DMS79 treated with DMSO at 0.1 percent for 48 hours (cell line): Measurements from ENCODE around the gene GSG1L.

Experiments used
- DNase-seq: peaks from one replicate; lab custom pipeline; 2025; lab: John Stamatoyannopoulos, UW

Gene GSG1L

GRCh38 chr16:27820646-27821345 is 242.7 kb downstream of the GSG1L start:
- no peak for DNase-seq

DNA sequence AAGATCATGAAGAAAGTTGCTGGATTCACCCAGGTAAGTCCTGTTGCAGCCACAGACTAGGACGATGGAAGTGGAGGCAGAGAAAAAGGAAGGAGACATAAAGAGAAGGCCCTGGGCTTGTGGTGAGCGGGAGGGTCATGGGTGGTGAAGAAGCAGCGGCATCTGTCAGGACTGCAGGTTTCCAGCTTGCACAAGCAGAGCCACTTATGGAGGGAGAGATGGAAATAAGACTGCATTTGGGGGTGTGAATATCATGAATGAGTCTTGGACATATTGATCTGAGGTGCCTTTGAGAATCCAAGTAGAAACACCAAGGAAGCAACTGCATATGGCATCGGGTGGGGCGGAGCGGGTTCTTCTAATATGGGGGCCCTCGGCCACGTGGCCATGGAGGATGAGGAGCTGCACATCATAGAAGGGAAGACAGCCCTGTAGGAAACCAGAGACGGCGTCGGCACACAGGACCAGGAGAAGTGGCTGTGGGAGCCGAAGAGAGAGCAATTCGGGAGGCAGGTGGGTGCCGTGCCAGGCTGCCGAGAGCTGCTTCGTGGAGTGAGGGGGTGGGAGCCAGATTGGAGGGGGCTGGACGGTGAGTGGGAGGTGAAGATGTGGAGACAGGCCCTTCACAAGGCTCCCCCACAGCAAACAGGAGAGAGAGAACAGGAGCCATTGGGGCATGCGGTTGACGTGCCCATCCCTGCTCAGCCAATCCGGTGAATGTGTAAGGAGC is 243.5 kb downstream of the GSG1L start:
- no peak for DNase-seq

- no peak for DNase-seq
These were observed 244.2 kb downstream of the GSG1L start for GRCh38 chr16:27819356-27819755.

DNA sequence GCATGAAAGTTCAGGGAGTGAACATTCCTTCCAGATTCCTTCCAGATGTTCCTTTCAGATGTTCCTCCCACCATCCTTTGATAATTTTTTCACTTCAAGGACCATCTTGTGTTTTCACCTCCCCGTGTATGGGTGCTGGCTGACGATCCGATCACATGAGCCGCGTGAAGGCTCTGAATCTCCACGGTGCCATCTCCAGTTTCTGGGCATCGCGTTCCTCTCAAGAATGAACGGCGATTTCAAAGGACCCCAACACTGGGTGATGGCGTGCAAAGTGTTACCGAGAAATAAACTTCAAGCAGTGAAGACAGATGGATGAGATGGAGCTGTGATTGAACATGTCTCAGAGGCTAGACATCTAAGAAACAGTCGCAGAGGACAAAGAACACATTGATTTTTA is 245.3 kb downstream of the GSG1L start:
- no peak for DNase-seq

DNA sequence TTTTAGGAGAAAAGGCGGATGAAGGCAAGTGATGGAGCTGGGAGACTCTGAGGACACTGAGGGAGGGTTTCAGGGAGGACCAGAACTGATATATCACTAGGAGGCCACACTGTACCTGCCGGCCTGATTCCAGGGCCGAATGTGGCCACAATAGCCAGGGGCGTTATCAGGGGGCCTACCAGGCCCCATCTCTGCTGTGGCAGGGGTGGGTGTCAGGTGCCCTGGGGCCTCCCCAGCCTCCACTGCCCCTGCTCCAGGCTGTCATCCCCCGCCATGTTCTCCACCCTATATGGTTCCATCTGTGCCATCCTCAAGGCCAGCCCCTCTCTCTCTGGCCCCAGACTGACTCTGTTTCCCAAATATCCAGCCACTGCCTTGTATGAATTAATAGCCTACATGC is 246.5 kb downstream of the GSG1L start:
- no peak for DNase-seq

GRCh38 chr16:27816561-27816960 is 247.0 kb downstream of the GSG1L start:
- DNase-seq, result no peak

DNA sequence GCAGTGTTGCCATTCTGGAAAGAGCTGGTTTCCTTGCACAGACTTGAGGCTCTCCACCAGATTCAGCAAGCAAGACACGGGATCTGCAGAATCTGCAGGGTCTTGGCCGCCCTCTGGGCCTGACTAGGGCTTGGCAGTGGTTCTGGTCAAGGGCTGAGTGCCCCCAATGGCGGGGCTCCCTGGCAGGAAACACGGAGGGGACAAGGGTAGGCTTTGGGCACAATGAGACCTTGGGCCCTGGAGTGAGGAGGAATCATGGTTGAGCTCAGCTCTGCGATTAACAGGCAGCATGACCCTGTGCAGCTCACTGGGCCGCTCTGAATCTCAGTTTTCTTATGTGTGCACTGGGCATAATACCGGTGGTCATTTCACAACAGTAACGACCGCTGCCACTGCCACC is 249.9 kb downstream of the GSG1L start:
- no peak for DNase-seq

GRCh38 chr16:27811881-27812280 is 251.6 kb downstream of the GSG1L start:
- no peak for DNase-seq

- DNase-seq, result no peak
These were observed 256.5 kb downstream of the GSG1L start for GRCh38 chr16:27806986-27807385.

GRCh38 chr16:27806388-27806787 is 257.1 kb downstream of the GSG1L start:
- no peak for DNase-seq

GRCh38 chr16:27805828-27806351 is 257.6 kb downstream of the GSG1L start:
- DNase-seq, result no peak

DNA sequence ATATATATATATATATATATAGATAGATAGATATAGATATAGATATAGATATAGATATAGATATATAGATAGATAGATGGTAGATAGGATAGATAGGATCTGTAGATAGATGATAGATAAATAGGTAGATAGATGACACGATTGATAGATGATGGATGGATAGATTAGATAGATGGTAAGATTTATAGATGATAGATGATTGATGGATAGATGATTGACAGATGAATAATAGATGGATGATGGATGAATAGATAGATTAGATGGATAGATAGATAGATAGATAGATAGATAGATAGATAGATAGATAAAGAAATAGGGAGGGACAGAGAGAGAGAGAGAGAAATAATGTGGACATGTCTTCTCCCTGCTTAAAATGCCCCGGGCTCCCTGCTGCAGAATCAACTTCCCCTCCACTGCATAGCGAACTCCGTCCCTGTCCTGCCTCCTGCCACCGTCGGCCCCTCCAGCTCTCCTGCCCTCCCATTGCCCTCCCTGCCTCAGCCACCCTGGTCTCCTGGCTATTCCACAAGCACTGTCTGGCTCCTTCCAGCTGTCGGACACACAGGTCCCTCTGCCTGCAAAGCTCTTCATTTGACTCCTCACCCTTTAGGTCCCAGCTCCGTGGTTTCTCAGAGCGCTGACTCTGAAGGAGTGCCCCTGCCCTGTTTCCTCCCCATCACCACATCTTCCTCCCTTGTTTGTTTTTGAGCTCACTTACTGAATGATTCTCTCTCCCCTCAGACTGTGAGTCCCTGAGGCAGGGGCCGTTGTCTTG is 259.6 kb downstream of the GSG1L start:
- no peak for DNase-seq

GRCh38 chr16:27802664-27803439 is 260.7 kb downstream of the GSG1L start:
- no peak for DNase-seq

DNA sequence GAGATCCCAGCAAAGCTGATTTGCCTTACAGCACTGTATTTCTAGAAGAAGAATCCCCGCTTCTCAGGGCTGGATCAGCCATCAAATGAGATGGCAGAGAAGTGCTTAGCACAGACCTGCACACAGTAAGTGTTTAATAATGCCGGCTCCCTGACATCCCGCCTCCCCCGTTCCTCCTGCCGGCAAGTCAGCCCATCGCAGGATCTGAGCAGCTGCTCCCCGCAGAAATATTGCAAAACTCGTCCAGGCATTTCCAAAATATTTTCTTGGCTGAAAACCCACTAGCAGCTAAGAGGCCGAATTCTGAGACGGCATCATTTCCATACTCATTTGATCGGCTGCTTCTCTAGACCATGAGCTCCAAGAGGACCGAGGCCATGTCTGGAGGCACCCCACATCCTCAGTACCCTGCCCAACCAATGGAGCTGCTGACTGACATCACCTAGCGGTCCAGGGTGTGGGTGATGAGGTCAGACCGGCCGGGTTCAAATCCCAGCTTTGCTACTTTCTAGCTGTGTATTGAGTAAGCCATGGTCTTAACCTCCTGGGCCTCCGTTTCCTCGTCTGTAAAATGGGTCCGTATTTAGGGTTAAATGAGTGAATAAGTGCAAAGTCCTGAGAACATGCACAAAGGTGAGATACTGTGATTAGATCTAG is 262.1 kb downstream of the GSG1L start:
- DNase-seq, result no peak

DNA sequence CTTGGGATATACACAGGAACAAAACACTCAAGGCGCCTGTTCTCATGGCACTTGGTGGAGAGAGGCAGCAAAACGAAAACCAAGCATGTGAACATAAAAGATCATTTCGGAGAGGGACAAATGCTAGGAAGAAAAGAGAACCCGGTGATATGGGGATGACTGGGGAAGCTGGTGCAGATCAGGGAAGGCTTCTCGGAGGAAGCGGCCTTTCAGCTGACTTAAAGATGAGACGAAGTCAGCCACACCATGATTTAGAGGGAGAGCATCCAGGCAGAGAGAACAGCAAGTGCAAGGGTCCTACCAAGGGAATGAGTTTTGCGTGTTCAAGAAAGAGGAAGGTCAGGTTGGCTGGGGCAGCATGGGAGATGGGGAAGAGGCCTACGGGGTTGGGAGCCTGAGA is 262.7 kb downstream of the GSG1L start:
- no peak for DNase-seq

DNA sequence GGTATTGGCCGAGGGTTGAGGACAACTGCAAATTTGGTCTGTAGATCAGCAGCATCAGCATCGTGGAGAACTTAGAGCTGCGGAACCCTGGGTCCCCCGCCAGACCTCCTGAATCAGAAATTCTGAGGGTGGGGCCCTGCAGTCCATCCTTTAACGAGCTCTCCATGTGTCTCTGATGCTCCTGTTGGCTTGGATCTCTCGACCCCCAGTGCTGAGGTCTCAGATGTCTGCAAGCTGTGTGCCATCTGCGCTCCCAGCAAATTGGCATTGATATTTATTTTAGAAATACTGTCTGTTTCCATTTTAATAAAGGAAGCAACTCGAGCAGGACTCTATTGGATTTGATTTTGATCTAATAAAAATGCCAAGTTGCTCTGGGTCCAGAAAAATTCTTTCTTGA is 263.6 kb downstream of the GSG1L start:
- DNase-seq, result no peak

GRCh38 chr16:27798241-27798640 is 265.3 kb downstream of the GSG1L start:
- no peak for DNase-seq

GRCh38 chr16:27795992-27796614 is 267.4 kb downstream of the GSG1L start:
- DNase-seq, result no peak

- DNase-seq, result no peak
These were observed 270.3 kb downstream of the GSG1L start for GRCh38 chr16:27793249-27793622.

DNA sequence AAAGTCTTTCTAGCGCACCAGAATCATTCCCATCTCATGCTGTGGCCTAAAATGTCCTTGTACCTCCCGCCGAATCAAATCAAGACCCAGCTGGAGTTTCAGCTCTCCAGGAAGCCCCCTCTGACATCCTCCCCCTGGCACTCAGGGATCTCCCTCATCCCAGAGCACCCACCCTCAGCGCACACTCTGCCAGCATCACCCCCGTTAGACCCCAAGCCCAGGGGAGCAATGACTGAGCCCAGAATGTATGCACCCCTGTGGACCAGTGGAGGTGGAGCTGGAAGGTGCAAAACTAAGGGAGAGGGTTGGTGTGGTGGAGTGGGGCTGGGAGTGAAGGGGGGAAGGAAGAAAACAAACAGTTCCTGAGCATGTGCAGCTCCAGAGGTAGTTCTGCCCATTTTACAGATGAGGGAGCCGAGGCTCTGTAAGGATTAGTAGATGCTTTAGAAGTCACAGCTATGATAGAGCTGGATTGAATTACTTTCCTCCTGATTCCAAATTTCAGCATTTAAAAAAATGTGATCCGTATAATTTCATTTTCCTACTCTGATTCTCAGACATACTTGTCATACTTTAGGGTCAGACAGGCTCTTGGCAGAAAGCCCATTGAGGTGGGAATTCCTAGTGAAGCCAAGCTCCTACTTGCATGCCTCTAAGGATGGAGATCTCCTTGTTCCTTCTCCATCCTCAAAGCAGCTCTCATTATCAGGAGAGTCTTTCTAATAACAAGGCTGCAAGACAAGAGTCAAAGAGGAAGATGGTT is 270.8 kb downstream of the GSG1L start:
- no peak for DNase-seq
